NOMO-1 treated with dmso at 0.1 percent for 144 hours (cell line): ENCODE data around the gene CCL15.
"Not testable (repeated sequence)": the region's sequence is repeated elsewhere in the genome, so short reads cannot be mapped to it uniquely, and the experiment has no call there.

Experiments
- DNase-seq: peaks from one replicate; lab custom pipeline; 2025; ENCODE audit not compliant: unreplicated experiment; lab: John Stamatoyannopoulos, UW

CCL15 gene

GRCh38 chr17:36001110-36001771 is at the start of gene CCL15:
Gene CCL15 (minus strand): TSS chr17:36001553. CDS start chr17:36001492, 61 bp downstream.
- no peak for DNase-seq

GRCh38 chr17:36049643-36050042 is 48.3 kb upstream of the CCL15 start:
- no peak for DNase-seq

- no peak for DNase-seq
These were observed 46.7 kb upstream of the CCL15 start for GRCh38 chr17:36048066-36048465.

DNA sequence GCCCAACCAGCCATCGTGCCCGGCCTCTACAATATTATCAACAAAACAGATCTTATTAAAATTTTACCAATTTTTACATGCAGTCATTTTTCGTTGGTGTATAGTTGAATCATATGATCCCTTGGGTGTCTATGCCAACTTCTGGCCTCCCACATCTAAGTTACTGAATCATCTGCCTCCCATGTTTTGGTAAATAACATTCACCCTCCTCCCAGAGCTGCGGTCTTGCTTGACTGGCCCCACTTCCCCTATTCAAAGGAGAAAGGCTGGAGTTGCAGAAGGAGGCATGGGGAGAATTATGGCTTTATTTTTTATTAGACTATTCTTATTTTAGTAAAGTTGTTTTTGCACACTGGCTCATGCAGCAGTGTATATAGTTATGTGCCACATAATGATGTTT is 34.9 kb upstream of the CCL15 start:
- DNase-seq: peak; percentile 90

DNA sequence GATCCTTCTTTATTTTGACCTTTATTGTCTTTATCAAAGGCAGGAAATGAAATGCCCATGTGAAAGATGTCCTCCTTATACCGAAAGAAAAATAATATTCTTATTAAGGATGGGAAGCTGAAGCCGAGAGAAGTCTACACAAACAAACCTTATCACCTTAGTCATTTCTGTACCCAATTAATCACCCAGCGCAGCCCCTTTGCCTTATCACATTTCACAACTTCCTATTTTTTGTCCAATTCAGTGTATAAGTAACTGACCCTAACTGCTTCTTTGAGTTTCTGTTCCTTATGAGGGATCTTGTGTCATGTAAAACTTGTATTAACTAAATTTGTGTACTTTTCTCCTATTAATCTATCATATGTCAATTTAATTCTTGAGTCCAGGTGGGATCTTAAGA is 32.8 kb upstream of the CCL15 start:
- DNase-seq: peak; percentile 87

DNA sequence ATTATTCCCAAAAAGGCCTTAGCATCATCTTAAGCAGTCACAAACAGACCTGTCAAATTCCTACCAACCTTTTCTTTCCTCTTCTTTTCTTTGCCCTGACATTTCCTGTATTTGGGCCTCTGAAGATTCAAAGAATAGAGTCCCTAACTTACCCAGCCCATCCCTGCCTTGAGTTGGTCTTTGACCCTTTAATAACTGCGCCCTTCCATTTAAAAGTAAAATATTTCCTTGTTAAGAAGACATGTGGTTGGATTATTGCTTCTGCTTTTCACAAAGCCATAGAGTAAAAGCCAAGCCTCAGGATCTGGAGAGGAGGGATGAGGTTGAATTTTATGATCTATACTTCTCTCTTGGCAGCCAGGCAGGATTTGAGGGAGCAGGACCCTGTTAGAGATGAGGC is 29.6 kb upstream of the CCL15 start:
- DNase-seq: no peak

- DNase-seq: no peak
These were observed 26.4 kb upstream of the CCL15 start for GRCh38 chr17:36027761-36028160.

GRCh38 chr17:36024106-36024869 is 22.9 kb upstream of the CCL15 start:
- no peak for DNase-seq

GRCh38 chr17:36019423-36019822 is 18.1 kb upstream of the CCL15 start:
- DNase-seq: no peak

DNA sequence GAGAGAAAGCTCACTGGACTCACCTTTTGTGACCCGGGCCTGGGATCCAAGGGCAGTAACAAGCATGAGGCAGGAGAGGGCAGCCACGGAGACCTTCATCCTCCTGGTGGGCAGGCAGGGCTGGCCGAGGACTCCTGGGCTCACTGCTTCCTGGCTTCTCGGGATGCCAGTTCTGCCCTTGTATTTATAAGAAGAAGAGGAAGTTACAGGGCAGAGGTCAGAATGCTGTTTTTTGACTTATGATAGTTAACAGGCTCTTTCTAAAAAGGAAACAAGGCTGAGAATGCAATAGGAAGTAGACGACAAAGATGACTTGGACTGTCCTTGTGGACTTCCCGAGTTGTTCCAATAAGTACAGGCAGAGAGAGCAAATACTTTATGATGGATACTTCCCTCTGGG is 16.4 kb upstream of the CCL15 start, which contains the start of gene CCL23:
Gene CCL23, minus strand, starts transcription at position 174 of the 400 bp plus-strand sequence. Its CDS starts 75 bp downstream, at position 99.
- peak; percentile 60 for DNase-seq

DNA sequence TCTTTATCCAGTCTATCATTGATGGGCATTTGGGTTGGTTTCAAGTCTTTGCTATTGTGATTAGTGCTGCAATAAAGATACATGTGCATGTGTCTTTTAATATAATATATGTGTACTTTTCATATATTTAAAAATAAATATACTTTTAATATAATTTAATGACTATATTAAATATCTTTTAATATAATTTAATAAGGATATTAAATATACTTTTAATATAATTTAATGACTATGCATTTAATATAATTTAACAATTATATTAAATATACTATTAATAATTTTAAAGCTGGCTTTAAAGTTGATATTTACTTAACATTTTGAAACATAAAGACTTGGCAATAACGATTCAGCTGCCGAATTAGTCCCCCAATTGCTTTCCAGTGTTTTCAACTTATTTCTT is 15.2 kb upstream of the CCL15 start:
- no peak for DNase-seq

- DNase-seq: not testable (repeated sequence)
These were observed 14.5 kb upstream of the CCL15 start for GRCh38 chr17:36015895-36016294.

DNA sequence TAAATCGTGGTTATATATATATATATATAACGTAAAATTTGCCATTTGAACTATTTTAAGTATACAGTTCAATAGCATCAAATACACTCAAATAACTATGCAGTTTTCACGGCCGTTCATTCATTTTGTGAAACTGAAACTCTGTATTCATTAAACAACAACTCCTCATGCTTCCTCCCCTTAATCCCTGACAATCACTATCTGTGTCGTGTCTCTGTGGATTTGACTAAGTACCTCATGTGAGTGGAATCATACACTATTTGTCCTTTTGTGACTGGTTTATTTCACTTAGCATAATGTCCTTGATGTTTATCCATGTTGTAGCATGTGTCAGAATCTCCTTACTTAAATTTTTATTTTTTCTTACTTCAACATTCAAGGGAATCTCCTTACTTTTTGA is 13.6 kb upstream of the CCL15 start:
- no peak for DNase-seq

DNA sequence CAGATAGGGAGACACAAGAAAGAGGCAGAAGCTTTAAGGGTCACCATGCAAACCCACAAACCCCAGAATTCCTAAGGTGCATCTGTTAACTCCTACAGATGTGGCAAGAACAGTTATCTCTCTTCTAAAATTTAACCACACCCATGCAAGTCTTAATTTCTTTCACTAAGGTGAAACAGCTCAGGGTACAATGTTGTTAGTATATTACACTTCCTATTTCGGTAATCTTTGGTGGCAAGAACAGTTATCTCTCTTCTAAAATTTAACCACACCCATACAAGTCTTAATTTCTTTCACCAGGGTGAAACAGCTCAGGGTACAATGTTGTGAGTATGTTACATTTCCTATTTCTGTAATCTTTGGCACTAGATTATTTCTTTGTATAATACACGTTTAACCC is 9.8 kb upstream of the CCL15 start:
- no peak for DNase-seq

DNA sequence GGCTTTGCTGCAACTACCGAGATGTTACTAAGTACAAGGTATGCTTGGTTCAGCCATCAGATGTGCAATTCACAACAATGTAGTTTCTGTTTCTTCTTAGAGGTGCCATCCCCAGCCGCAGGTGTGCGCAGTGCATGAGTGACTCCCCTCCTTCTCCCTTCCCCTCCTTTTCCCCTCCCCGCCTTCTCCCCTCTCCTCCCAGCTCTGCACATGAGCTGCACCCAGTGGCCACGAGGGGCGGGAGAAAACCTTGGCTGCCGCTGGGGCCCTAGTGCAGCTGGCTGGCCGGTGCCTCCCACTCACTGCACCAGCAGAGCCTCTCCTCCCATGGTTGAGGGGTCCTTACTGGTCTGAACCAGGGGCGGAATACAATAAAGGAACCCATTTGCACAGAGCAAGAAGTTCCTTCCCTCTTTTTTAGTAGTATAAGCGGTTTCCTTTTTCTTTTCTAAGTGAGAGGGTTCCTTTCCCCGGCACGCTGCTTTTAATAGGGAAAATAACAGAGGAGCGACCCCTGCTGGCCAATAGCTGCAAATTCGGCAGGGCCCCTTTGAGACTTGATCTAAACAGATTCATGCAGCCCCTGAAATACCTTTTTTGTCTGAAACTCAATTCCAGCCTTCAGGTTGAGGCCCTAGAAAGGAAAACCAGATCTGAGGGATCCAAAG is 7.8 kb upstream of the CCL15 start:
- DNase-seq: no peak

- no peak for DNase-seq
These were observed 3.3 kb upstream of the CCL15 start for GRCh38 chr17:36004594-36005108.

- no peak for DNase-seq
These were observed 1.3 kb upstream of the CCL15 start for GRCh38 chr17:36002631-36003030.

- DNase-seq: no peak
These were observed 680 bp upstream of the CCL15 start for GRCh38 chr17:36001862-36002603.

- DNase-seq: no peak
These were observed 632 bp downstream of the CCL15 start for GRCh38 chr17:36000732-36001109.

DNA sequence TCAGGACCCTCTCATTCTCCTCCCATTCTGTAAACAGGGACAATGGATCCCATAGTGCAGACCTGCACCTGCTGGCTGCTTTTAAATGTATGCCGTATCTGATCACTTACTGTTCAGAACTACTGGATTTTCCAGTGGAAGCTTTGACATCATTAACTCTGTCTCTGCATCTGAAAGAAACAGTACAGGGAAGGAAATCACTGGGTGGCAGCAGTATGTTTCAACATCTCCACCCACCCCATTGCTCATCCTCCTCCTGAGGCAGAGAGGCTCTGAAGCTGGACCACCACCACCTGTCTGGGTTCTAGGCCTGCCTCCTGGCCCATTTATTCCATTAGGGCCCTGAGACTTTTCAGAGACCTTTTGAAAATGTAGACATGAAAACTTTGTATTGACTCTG is 2.6 kb downstream of the CCL15 start:
- DNase-seq: no peak

- no peak for DNase-seq
These were observed 3.3 kb downstream of the CCL15 start for GRCh38 chr17:35998018-35998545.
